ENCODE measurements around the gene DOP1B. TPM values are rescaled to one million over a fixed set of nuclear protein-coding genes. Genes with fewer than 3 reads are reported as not detected.
"Not testable (repeated sequence)": the region's sequence is repeated elsewhere in the genome, so short reads cannot be mapped to it uniquely, and the experiment has no call there.

The DOP1B gene
- total RNA-seq, 1 donor from 2014 or later, result 6.8 TPM

DNA sequence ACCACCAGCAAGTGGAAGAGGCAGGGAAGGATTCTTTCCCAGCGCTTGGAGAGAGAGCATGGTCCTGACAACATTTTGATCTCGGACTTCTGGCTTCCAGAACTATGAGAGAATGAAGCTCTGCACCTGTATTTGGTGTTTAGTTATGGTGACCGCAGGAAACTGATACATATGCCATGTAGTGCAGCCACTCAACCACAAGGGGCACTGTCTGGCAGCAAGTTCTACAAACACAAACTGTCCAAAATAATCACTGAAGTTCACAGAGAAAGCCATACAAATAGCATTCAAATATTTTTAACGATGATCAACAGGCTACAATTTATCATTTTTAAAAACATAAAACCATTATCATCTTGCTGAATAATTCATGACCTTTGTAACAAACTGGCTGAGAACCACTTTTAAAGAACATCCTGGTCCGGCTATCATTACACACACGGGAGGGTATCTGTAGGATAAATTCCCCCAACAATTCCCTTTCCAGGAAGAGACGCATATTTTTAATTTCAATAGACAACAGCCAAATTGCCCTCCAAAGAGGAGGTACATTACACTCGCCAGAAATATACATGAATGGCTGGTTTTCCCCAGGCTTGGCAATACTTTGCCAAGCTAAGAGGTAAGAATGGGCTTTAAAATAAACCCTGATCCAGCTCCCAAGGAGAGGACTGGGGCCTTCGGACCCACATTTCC, 31.0 kb upstream of the DOP1B start:
- peaks cover 3 to 10% (median 8%) of the 10 kb centered on the region in 3 donors for H3K4me1 ChIP-seq (ENCODE audit: control insufficient read depth in 3 of 3, insufficient read depth in 3 of 3, low read length in 3 of 3)
- peaks cover 0 to 4% (median 0%) of the 10 kb centered on the region in 3 donors for H3K27me3 ChIP-seq (ENCODE audit: control insufficient read depth in 3 of 3, insufficient read depth in 3 of 3, low read length in 3 of 3)
- H3K36me3 ChIP-seq (ENCODE audit: control insufficient read depth in 3 of 3, insufficient read depth in 3 of 3, low read length in 3 of 3), result no peaks in the 10 kb centered on the region
- no peak overlapping the region for H3K27ac ChIP-seq (ENCODE audit: low read depth, low read length)
- H3K4me3 ChIP-seq (ENCODE audit: low read length in 3 of 3), result no peak overlapping the region
- H3K9me3 ChIP-seq (ENCODE audit: control insufficient read depth in 3 of 3, low read length in 3 of 3), result no peaks in the 10 kb centered on the region
- H3K9ac ChIP-seq (ENCODE audit: low read depth in 1 of 3, low read length in 3 of 3), result no peak overlapping the region

DNA sequence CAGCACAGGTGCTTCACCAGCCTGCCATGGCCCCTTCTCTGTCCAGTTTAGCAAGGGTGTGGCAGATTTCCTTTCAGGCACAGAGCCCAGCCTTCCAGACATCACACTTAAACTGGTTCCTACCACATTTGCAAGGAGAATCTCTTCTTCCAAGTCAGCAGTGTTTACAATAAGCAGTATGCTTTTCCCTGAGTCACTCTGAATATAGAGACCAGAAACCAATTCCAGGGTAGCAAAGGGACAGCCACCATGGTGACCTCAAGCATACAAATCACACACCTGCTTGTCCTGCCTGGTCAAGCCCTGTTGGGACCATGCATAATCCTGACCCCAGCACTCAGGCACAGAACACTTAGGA, 30.4 kb upstream of the DOP1B start:
- Histone ChIP-seq H3K9me3 (ENCODE audit: control insufficient read depth in 3 of 3, low read length in 3 of 3) (no peaks in the 10 kb centered on the region), H3K36me3 (ENCODE audit: control insufficient read depth in 3 of 3, insufficient read depth in 3 of 3, low read length in 3 of 3) (no peaks in the 10 kb centered on the region), H3K4me1 (ENCODE audit: control insufficient read depth in 3 of 3, insufficient read depth in 3 of 3, low read length in 3 of 3) (peaks cover 3 to 9% (median 8%) of the 10 kb centered on the region in 3 donors), H3K27me3 (ENCODE audit: control insufficient read depth in 3 of 3, insufficient read depth in 3 of 3, low read length in 3 of 3) (peaks cover 0 to 4% (median 0%) of the 10 kb centered on the region in 3 donors), H3K9ac (ENCODE audit: low read depth in 1 of 3, low read length in 3 of 3) (no peak overlapping the region), H3K4me3 (ENCODE audit: low read length in 3 of 3) (no peak overlapping the region), H3K27ac (ENCODE audit: low read depth, low read length) (no peak overlapping the region)

DNA sequence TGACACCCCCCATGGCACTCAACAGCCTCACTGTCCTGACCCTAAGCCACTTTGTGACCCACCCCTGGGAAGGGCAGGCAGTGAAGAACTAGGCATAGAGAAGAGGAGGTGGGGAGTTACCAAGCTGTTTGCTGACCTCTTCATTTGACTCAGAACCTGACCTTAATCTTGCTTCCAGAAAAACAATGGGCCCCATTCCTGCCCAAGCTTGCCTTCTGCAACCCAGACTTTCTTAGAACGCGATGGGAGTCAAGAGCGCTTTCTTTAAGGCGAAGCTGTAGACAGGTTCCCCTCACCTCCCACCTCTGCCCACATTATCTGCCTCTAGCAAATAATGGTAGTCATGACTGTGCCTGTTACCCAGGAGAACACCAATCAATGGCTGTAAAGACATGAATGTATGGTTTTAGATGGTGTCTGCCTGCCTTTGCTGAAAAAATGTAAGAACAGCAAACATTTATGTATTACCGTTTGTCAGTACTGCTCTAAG, 30.0 kb upstream of the DOP1B start:
- H3K27ac ChIP-seq (ENCODE audit: low read depth, low read length), result no peak overlapping the region
- no peaks in the 10 kb centered on the region for H3K9me3 ChIP-seq (ENCODE audit: control insufficient read depth in 3 of 3, low read length in 3 of 3)
- H3K36me3 ChIP-seq (ENCODE audit: control insufficient read depth in 3 of 3, insufficient read depth in 3 of 3, low read length in 3 of 3), result no peaks in the 10 kb centered on the region
- H3K4me3 ChIP-seq (ENCODE audit: low read length in 3 of 3), result no peak overlapping the region
- H3K4me1 ChIP-seq (ENCODE audit: control insufficient read depth in 3 of 3, insufficient read depth in 3 of 3, low read length in 3 of 3), result peaks cover 3 to 9% (median 8%) of the 10 kb centered on the region in 3 donors
- H3K27me3 ChIP-seq (ENCODE audit: control insufficient read depth in 3 of 3, insufficient read depth in 3 of 3, low read length in 3 of 3), result peaks cover 0 to 4% (median 0%) of the 10 kb centered on the region in 3 donors
- H3K9ac ChIP-seq (ENCODE audit: low read depth in 1 of 3, low read length in 3 of 3), result no peak overlapping the region

DNA sequence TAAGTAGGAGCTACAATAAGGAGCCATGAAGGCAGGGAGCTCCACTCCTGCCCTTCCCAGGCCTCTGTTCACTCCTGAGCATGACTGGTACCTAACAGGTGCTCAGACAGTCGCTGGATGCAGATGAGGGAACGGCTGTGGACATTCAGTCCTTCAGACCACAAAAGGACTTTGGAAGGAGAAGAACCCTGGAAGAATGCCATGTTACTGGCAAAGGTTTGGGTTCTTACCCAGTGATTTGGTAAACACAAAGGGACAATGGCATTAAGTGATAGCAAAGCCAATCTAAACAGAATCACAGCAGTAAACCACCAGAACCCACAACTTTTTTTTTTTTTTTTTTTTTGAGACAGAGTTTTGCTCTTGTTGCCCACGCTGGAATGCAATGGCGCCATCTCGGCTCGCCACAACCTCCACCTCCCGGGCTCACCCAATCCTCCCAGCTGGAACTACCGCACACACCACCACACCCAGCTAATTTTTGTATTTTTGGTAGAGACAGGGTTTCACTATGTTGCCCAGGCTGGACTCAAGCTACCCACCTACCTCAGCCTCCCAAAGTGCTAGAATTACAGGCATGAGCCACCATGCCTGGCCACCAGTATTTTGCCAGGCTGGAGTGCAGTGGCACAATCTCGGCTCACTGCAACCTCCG, 29.2 kb upstream of the DOP1B start:
- no peak overlapping the region for H3K9ac ChIP-seq (ENCODE audit: low read depth in 1 of 3, low read length in 3 of 3)
- no peaks in the 10 kb centered on the region for H3K36me3 ChIP-seq (ENCODE audit: control insufficient read depth in 3 of 3, insufficient read depth in 3 of 3, low read length in 3 of 3)
- H3K27ac ChIP-seq (ENCODE audit: low read depth, low read length), result no peak overlapping the region

DNA sequence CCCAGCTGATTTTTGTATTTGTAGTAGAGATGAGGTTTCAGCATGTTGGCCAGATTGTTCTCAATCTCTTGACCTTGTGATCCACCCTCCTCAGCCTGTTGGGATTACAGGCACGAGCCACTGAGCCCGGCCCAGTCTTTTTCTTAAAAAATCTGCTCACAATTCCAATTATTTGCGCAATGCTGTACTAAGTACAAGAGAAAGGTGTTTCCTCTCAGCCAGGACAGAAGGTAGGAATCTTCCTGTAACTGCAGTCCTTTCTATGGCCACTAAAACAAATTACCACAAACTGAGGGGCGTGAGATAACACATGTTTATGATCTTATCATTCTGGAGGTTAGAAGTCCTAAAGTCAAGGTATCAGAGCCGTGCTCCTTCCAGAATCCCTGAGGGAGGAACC, 28.6 kb upstream of the DOP1B start:
- no peak overlapping the region for H3K4me3 ChIP-seq (ENCODE audit: low read length in 3 of 3)
- no peak overlapping the region for H3K9ac ChIP-seq (ENCODE audit: low read depth in 1 of 3, low read length in 3 of 3)
- H3K27me3 ChIP-seq (ENCODE audit: control insufficient read depth in 3 of 3, insufficient read depth in 3 of 3, low read length in 3 of 3), result peaks cover 0 to 12% (median 6%) of the 10 kb centered on the region in 3 donors
- no peak overlapping the region for H3K27ac ChIP-seq (ENCODE audit: low read depth, low read length)
- peaks cover 3 to 9% (median 8%) of the 10 kb centered on the region in 3 donors for H3K4me1 ChIP-seq (ENCODE audit: control insufficient read depth in 3 of 3, insufficient read depth in 3 of 3, low read length in 3 of 3)
- no peaks in the 10 kb centered on the region for H3K9me3 ChIP-seq (ENCODE audit: control insufficient read depth in 3 of 3, low read length in 3 of 3)
- H3K36me3 ChIP-seq (ENCODE audit: control insufficient read depth in 3 of 3, insufficient read depth in 3 of 3, low read length in 3 of 3), result no peaks in the 10 kb centered on the region

More for the DNA sequence above, 29.2 kb upstream of the DOP1B start:
- Histone ChIP-seq H3K9me3 (ENCODE audit: control insufficient read depth in 3 of 3, low read length in 3 of 3) (no peaks in the 10 kb centered on the region), H3K4me1 (ENCODE audit: control insufficient read depth in 3 of 3, insufficient read depth in 3 of 3, low read length in 3 of 3) (peaks cover 3 to 9% (median 8%) of the 10 kb centered on the region in 3 donors), H3K27me3 (ENCODE audit: control insufficient read depth in 3 of 3, insufficient read depth in 3 of 3, low read length in 3 of 3) (peaks cover 0 to 6% (median 4%) of the 10 kb centered on the region in 3 donors), H3K4me3 (ENCODE audit: low read length in 3 of 3) (no peak overlapping the region)

DNA sequence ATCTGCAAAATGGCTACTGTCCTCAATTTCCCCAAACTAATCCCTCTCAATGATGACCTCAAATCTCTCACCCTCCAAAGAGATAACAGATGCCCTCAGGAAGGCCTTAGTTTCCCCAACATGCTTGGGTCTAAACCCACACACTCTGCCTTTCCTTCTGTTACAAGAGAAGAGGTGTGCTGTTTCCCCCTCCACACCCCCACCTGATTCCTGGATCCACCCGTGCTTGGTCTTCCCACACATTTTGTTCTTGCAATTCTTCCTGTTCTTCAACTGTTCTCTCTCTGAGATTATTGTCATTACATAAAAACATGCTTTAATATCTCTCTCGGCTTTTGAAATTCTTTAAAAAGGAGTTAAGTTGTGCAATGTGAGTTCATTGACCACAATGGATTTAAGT, 27.4 kb upstream of the DOP1B start:
- no peak overlapping the region for H3K9ac ChIP-seq (ENCODE audit: low read depth in 1 of 3, low read length in 3 of 3)

DNA sequence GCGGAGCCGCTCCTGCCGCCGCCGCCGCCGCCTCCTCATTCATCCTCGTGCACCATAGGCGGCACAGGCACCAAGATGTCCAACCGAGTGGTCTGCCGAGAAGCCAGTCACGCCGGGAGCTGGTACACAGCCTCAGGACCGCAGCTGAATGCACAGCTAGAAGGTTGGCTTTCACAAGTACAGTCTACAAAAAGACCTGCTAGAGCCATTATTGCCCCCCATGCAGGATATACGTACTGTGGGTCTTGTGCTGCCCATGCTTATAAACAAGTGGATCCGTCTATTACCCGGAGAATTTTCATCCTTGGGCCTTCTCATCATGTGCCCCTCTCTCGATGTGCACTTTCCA, 26.2 kb upstream of the DOP1B start:
- not testable (repeated sequence) for H3K9me3 ChIP-seq (ENCODE audit: control insufficient read depth in 3 of 3, low read length in 3 of 3); H3K36me3 ChIP-seq (ENCODE audit: control insufficient read depth in 3 of 3, insufficient read depth in 3 of 3, low read length in 3 of 3); H3K9ac ChIP-seq (ENCODE audit: low read depth in 1 of 3, low read length in 3 of 3); H3K27ac ChIP-seq (ENCODE audit: low read depth, low read length)
- Histone ChIP-seq H3K27me3 (ENCODE audit: control insufficient read depth in 3 of 3, insufficient read depth in 3 of 3, low read length in 3 of 3) (peaks cover 10 to 26% (median 20%) of the 10 kb centered on the region in 3 donors), H3K4me3 (ENCODE audit: low read length in 3 of 3) (peak overlapping the region in 1 of 3 donors; percentile 30), H3K4me1 (ENCODE audit: control insufficient read depth in 3 of 3, insufficient read depth in 3 of 3, low read length in 3 of 3) (peaks cover 13 to 21% (median 13%) of the 10 kb centered on the region in 3 donors)

More for the DNA sequence above, 27.4 kb upstream of the DOP1B start:
- no peaks in the 10 kb centered on the region for H3K36me3 ChIP-seq (ENCODE audit: control insufficient read depth in 3 of 3, insufficient read depth in 3 of 3, low read length in 3 of 3)
- peaks cover 4 to 10% (median 9%) of the 10 kb centered on the region in 3 donors for H3K4me1 ChIP-seq (ENCODE audit: control insufficient read depth in 3 of 3, insufficient read depth in 3 of 3, low read length in 3 of 3)
- peaks cover 0 to 15% (median 10%) of the 10 kb centered on the region in 3 donors for H3K27me3 ChIP-seq (ENCODE audit: control insufficient read depth in 3 of 3, insufficient read depth in 3 of 3, low read length in 3 of 3)
- no peak overlapping the region for H3K27ac ChIP-seq (ENCODE audit: low read depth, low read length)
- no peaks in the 10 kb centered on the region for H3K9me3 ChIP-seq (ENCODE audit: control insufficient read depth in 3 of 3, low read length in 3 of 3)
- H3K4me3 ChIP-seq (ENCODE audit: low read length in 3 of 3), result no peak overlapping the region

DNA sequence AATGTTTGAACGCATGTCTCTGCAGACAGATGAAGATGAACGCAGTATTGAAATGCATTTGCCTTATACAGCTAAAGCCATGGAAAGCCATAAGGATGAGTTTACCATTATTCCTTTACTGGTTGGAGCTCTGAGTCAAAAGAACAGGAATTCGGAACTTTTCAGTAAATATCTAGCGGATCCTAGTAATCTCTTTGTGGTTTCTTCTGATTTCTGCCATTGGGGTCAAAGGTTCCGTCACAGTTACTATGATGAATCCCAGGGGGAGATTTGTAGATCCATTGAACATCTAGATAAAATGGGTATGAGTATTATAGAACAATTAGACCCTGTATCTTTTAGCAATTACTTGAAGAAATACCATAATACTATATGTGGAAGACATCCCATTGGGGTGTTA, 25.8 kb upstream of the DOP1B start:
- not testable (repeated sequence) for H3K27ac ChIP-seq (ENCODE audit: low read depth, low read length); H3K36me3 ChIP-seq (ENCODE audit: control insufficient read depth in 3 of 3, insufficient read depth in 3 of 3, low read length in 3 of 3); H3K9ac ChIP-seq (ENCODE audit: low read depth in 1 of 3, low read length in 3 of 3); H3K4me3 ChIP-seq (ENCODE audit: low read length in 3 of 3); H3K9me3 ChIP-seq (ENCODE audit: control insufficient read depth in 3 of 3, low read length in 3 of 3)
- H3K27me3 ChIP-seq (ENCODE audit: control insufficient read depth in 3 of 3, insufficient read depth in 3 of 3, low read length in 3 of 3), result peaks cover 10 to 30% (median 20%) of the 10 kb centered on the region in 3 donors
- peaks cover 9 to 22% (median 14%) of the 10 kb centered on the region in 3 donors for H3K4me1 ChIP-seq (ENCODE audit: control insufficient read depth in 3 of 3, insufficient read depth in 3 of 3, low read length in 3 of 3)

DNA sequence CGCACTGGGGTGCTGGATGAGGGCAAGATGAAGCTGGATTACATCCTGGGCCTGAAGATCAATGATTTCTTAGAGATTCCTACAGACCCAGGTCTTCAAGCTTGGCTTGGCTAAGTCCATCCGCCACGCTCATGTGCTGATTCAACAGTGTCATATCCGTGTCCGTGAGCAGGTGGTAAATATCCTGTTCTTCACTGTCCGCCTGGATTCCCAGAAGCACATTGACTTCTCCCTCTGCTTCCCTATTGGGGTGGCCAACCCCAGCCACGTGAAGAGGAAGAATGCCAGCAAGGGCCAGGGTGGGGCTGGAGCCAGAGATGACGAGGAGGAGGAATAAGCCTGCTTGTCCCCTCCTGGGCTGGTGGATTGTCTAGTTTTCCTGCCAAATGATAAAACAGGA, 23.9 kb upstream of the DOP1B start:
- peaks cover 10 to 30% (median 20%) of the 10 kb centered on the region in 3 donors for H3K27me3 ChIP-seq (ENCODE audit: control insufficient read depth in 3 of 3, insufficient read depth in 3 of 3, low read length in 3 of 3)
- peaks cover 5 to 19% (median 19%) of the 10 kb centered on the region in 3 donors for H3K4me1 ChIP-seq (ENCODE audit: control insufficient read depth in 3 of 3, insufficient read depth in 3 of 3, low read length in 3 of 3)
- no peaks in the 10 kb centered on the region for H3K36me3 ChIP-seq (ENCODE audit: control insufficient read depth in 3 of 3, insufficient read depth in 3 of 3, low read length in 3 of 3)
- H3K9me3 ChIP-seq (ENCODE audit: control insufficient read depth in 3 of 3, low read length in 3 of 3), result no peaks in the 10 kb centered on the region
- no peak overlapping the region for H3K4me3 ChIP-seq (ENCODE audit: low read length in 3 of 3)
- H3K27ac ChIP-seq (ENCODE audit: low read depth, low read length), result no peak overlapping the region
- no peak overlapping the region for H3K9ac ChIP-seq (ENCODE audit: low read depth in 1 of 3, low read length in 3 of 3)

DNA sequence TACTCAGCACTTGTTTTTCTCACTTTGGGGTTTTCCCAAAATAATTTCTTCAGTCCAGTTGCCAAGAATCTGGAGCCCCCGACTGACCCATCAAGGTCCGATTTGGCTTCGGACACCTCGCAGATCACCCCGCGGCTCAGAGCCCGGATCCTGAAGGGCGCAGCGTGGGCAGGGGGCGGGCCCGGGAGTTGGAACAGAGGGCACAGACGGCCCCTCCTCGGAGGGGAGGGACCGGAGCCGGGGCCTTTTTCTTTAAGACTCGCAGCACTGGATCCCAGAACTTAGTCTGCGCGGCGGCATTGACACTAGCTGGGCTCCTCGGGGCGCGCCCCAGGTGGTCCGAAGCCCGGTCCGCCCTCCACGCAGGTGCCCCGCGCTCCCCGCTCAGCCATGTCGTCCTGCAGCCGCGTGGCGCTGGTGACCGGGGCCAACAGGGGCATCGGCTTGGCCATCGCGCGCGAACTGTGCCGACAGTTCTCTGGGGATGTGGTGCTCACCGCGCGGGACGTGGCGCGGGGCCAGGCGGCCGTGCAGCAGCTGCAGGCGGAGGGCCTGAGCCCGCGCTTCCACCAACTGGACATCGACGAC, 21.7 kb upstream of the DOP1B start, which contains the start of gene CBR3:
Gene CBR3, plus strand, starts transcription at position 277 of the 588 bp plus-strand sequence. Its CDS starts 114 bp downstream, at position 391.
- peak within 1 kb of the TSS; percentile 69 for H3K27ac ChIP-seq (ENCODE audit: low read depth, low read length)
- H3K4me3 ChIP-seq (ENCODE audit: low read length in 3 of 3), result peak within 1 kb of the TSS; percentile 66 to 88 (median 83)
- H3K9ac ChIP-seq (ENCODE audit: low read depth in 1 of 3, low read length in 3 of 3), result peak within 1 kb of the TSS; percentile 20 to 83 (median 81)
- H3K9me3 ChIP-seq (ENCODE audit: control insufficient read depth in 3 of 3, low read length in 3 of 3), result no peaks in the 10 kb centered on the region
- H3K27me3 ChIP-seq (ENCODE audit: control insufficient read depth in 3 of 3, insufficient read depth in 3 of 3, low read length in 3 of 3), result peaks cover 10 to 27% (median 20%) of the 10 kb centered on the region in 3 donors
- H3K36me3 ChIP-seq (ENCODE audit: control insufficient read depth in 3 of 3, insufficient read depth in 3 of 3, low read length in 3 of 3), result no peaks in the 10 kb centered on the region
- peaks cover 5 to 19% (median 19%) of the 10 kb centered on the region in 3 donors for H3K4me1 ChIP-seq (ENCODE audit: control insufficient read depth in 3 of 3, insufficient read depth in 3 of 3, low read length in 3 of 3)
